ENCODE measurements around the gene CCDC15.

CCDC15 gene, protein sequence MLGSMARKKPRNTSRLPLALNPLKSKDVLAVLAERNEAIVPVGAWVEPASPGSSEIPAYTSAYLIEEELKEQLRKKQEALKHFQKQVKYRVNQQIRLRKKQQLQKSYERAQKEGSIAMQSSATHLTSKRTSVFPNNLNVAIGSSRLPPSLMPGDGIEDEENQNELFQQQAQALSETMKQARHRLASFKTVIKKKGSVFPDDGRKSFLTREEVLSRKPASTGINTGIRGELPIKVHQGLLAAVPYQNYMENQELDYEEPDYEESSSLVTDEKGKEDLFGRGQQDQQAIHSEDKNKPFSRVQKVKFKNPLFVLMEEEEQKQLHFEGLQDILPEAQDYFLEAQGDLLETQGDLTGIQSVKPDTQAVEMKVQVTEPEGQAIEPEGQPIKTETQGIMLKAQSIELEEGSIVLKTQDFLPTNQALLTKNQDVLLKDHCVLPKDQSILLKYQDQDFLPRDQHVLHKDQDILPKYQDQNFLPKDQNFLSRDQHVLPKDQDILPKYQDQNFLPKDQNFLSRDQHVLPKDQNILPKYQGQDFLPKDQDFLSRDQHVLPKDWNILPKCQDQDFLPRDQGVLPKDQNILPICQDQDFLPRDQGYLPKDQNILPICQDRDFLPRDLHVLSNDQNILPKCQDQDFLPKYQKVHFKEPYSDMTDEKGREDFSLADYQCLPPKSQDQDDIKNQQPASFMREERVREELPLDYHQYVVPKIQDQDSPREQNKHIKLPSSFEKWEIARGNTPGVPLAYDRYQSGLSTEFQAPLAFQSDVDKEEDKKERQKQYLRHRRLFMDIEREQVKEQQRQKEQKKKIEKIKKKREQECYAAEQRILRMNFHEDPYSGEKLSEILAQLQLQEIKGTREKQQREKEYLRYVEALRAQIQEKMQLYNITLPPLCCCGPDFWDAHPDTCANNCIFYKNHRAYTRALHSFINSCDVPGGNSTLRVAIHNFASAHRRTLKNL

GRCh38 chr11:124953753-124954589 is at the start of gene CCDC15:
CCDC15 (plus strand) TSS chr11:124954202; CDS start chr11:124954733, 531 bp downstream.
- Histone ChIP-seq H3K4me1 (ENCODE audit: control insufficient read depth, low read depth, low read length) (peaks cover 12% of the 10 kb centered on the region), H3K36me3 (ENCODE audit: control insufficient read depth, low read depth, low read length) (no peaks in the 10 kb centered on the region)

GRCh38 chr11:124915541-124916369 is 38.2 kb upstream of the CCDC15 start:
- H3K9me3 ChIP-seq (ENCODE audit: control insufficient read depth, low read depth, low read length) = peaks cover 4% of the 10 kb centered on the region
- no peaks in the 10 kb centered on the region for H3K4me1 ChIP-seq (ENCODE audit: control insufficient read depth, low read depth, low read length)
- no peaks in the 10 kb centered on the region for H3K36me3 ChIP-seq (ENCODE audit: control insufficient read depth, low read depth, low read length)
- peaks cover 26% of the 10 kb centered on the region for H3K27me3 ChIP-seq (ENCODE audit: control insufficient read depth, insufficient read depth, low read length)
- no peak overlapping the region for H3K27ac ChIP-seq (ENCODE audit: low read length)
- no peak overlapping the region for H3K4me3 ChIP-seq (ENCODE audit: low read length)
- H3K9ac ChIP-seq (ENCODE audit: low read length) = no peak overlapping the region

More at GRCh38 chr11:124953753-124954589, at the start of gene CCDC15:
- Histone ChIP-seq H3K4me3 (ENCODE audit: low read length) (peak within 1 kb of the TSS; percentile 71), H3K27me3 (ENCODE audit: control insufficient read depth, insufficient read depth, low read length) (peaks cover 14% of the 10 kb centered on the region), H3K9me3 (ENCODE audit: control insufficient read depth, low read depth, low read length) (no peaks in the 10 kb centered on the region), H3K27ac (ENCODE audit: low read length) (peak within 1 kb of the TSS; percentile 10), H3K9ac (ENCODE audit: low read length) (peak within 1 kb of the TSS; percentile 53)

DNA sequence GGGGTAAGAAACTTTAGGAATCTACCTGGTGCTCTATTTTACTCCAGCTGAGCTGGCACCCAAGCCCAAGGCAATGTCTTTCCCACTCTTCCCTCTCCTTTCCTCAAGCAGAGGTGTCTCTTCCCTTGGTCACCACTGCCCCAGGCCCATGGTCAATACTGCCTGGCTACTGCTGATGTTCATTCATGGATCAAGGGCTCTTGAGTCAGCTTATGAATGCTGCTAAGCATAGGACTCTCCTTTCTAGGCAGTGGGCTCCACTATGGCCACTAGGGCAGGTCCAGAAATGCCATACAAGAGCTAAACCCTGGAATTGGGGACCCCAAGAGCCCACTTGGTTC is 37.7 kb upstream of the CCDC15 start:
- no peak overlapping the region for H3K27ac ChIP-seq (ENCODE audit: low read length)
- H3K9me3 ChIP-seq (ENCODE audit: control insufficient read depth, low read depth, low read length) = peaks cover 4% of the 10 kb centered on the region
- H3K36me3 ChIP-seq (ENCODE audit: control insufficient read depth, low read depth, low read length) = no peaks in the 10 kb centered on the region
- H3K4me1 ChIP-seq (ENCODE audit: control insufficient read depth, low read depth, low read length) = no peaks in the 10 kb centered on the region
- H3K27me3 ChIP-seq (ENCODE audit: control insufficient read depth, insufficient read depth, low read length) = peaks cover 31% of the 10 kb centered on the region
- no peak overlapping the region for H3K9ac ChIP-seq (ENCODE audit: low read length)
- no peak overlapping the region for H3K4me3 ChIP-seq (ENCODE audit: low read length)

GRCh38 chr11:124917115-124917637 is 36.8 kb upstream of the CCDC15 start:
- no peak overlapping the region for H3K27ac ChIP-seq (ENCODE audit: low read length)
- no peak overlapping the region for H3K4me3 ChIP-seq (ENCODE audit: low read length)
- H3K27me3 ChIP-seq (ENCODE audit: control insufficient read depth, insufficient read depth, low read length) = peaks cover 40% of the 10 kb centered on the region
- no peak overlapping the region for H3K9ac ChIP-seq (ENCODE audit: low read length)
- H3K9me3 ChIP-seq (ENCODE audit: control insufficient read depth, low read depth, low read length) = peaks cover 4% of the 10 kb centered on the region
- H3K4me1 ChIP-seq (ENCODE audit: control insufficient read depth, low read depth, low read length) = no peaks in the 10 kb centered on the region
- H3K36me3 ChIP-seq (ENCODE audit: control insufficient read depth, low read depth, low read length) = no peaks in the 10 kb centered on the region

- Histone ChIP-seq H3K27ac (ENCODE audit: low read length) (no peak within 1 kb of the TSS), H3K9me3 (ENCODE audit: control insufficient read depth, low read depth, low read length) (no peaks in the 10 kb centered on the region), H3K36me3 (ENCODE audit: control insufficient read depth, low read depth, low read length) (no peaks in the 10 kb centered on the region), H3K9ac (ENCODE audit: low read length) (no peak within 1 kb of the TSS), H3K4me1 (ENCODE audit: control insufficient read depth, low read depth, low read length) (no peaks in the 10 kb centered on the region), H3K27me3 (ENCODE audit: control insufficient read depth, insufficient read depth, low read length) (peaks cover 58% of the 10 kb centered on the region), H3K4me3 (ENCODE audit: low read length) (no peak within 1 kb of the TSS)
These were observed 35.1 kb upstream of the CCDC15 start, which contains the start of gene HEPN1 for GRCh38 chr11:124918950-124919349. HEPN1 (plus strand) TSS chr11:124919250.

- Histone ChIP-seq H3K4me1 (ENCODE audit: control insufficient read depth, low read depth, low read length) (no peaks in the 10 kb centered on the region), H3K9me3 (ENCODE audit: control insufficient read depth, low read depth, low read length) (no peaks in the 10 kb centered on the region), H3K4me3 (ENCODE audit: low read length) (no peak overlapping the region), H3K9ac (ENCODE audit: low read length) (no peak overlapping the region), H3K27me3 (ENCODE audit: control insufficient read depth, insufficient read depth, low read length) (peaks cover 60% of the 10 kb centered on the region), H3K27ac (ENCODE audit: low read length) (no peak overlapping the region), H3K36me3 (ENCODE audit: control insufficient read depth, low read depth, low read length) (no peaks in the 10 kb centered on the region)
These were observed 34.1 kb upstream of the CCDC15 start for GRCh38 chr11:124919898-124920297.

DNA sequence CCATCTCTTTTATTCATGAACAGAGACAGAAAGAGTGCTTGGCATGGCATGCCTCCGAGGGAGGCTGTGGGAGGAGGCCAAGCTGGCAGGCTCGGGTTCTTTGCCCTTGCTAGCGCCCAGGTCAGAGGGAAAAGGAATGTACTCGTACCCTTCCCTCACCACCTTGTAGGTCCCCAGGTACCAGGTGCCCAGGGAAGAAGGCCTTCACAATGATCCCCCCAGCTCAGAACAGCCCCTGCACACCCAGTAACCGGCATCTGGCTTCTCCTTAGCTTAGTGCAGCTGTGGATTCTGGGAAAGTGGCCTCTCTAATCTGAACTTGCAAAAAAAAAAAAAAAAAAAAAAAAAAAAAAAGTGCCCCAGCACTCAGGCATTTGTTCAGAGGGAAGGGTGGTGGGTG is 33.6 kb upstream of the CCDC15 start:
- peaks cover 60% of the 10 kb centered on the region for H3K27me3 ChIP-seq (ENCODE audit: control insufficient read depth, insufficient read depth, low read length)
- H3K4me1 ChIP-seq (ENCODE audit: control insufficient read depth, low read depth, low read length) = no peaks in the 10 kb centered on the region
- no peak overlapping the region for H3K9ac ChIP-seq (ENCODE audit: low read length)
- no peaks in the 10 kb centered on the region for H3K36me3 ChIP-seq (ENCODE audit: control insufficient read depth, low read depth, low read length)
- peak overlapping the region; percentile 53 for H3K4me3 ChIP-seq (ENCODE audit: low read length)
- no peaks in the 10 kb centered on the region for H3K9me3 ChIP-seq (ENCODE audit: control insufficient read depth, low read depth, low read length)
- no peak overlapping the region for H3K27ac ChIP-seq (ENCODE audit: low read length)

DNA sequence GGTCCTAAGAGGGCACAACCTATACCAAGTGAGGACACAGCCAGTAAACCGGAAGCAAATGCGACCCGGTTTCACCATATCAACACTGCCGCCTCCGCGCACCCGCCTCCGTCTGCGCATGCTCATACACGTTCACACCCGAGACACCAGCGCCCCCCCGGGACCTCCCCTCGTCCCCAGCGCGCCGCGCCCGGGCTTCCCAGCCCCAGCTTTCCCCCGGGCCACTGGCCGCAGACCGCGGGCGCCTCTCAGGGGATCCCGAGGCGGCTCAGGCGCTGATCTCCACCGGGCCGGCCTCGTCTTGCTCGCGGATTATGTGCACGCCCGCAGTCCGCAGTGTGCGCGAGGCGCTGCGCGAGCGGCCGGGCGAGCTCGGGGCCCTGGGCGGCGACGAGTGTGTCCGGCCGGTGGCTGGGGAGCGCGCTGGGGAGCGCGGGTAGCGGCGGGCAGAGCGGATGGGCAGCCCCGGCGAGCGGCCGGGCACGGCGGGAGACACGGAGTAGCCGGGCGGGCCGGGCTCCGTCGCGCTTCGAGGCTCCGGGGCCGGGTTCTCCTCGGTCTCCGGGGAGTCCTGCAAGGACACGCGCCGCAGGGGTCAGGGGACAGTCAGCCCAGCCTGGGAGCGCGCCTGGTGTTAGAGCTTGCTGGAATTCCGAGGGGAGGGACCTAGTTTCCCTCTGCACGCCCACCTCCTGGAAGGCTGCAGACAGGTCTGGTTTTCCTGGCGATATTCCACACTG is 33.0 kb upstream of the CCDC15 start:
- peak overlapping the region; percentile 53 for H3K4me3 ChIP-seq (ENCODE audit: low read length)
- no peaks in the 10 kb centered on the region for H3K36me3 ChIP-seq (ENCODE audit: control insufficient read depth, low read depth, low read length)
- no peak overlapping the region for H3K9ac ChIP-seq (ENCODE audit: low read length)
- H3K27me3 ChIP-seq (ENCODE audit: control insufficient read depth, insufficient read depth, low read length) = peaks cover 60% of the 10 kb centered on the region
- H3K4me1 ChIP-seq (ENCODE audit: control insufficient read depth, low read depth, low read length) = no peaks in the 10 kb centered on the region
- H3K27ac ChIP-seq (ENCODE audit: low read length) = no peak overlapping the region
- no peaks in the 10 kb centered on the region for H3K9me3 ChIP-seq (ENCODE audit: control insufficient read depth, low read depth, low read length)

GRCh38 chr11:124922831-124923230 is 31.2 kb upstream of the CCDC15 start:
- Histone ChIP-seq H3K9me3 (ENCODE audit: control insufficient read depth, low read depth, low read length) (no peaks in the 10 kb centered on the region), H3K4me1 (ENCODE audit: control insufficient read depth, low read depth, low read length) (no peaks in the 10 kb centered on the region), H3K9ac (ENCODE audit: low read length) (no peak overlapping the region), H3K27me3 (ENCODE audit: control insufficient read depth, insufficient read depth, low read length) (peaks cover 60% of the 10 kb centered on the region), H3K4me3 (ENCODE audit: low read length) (no peak overlapping the region), H3K27ac (ENCODE audit: low read length) (no peak overlapping the region), H3K36me3 (ENCODE audit: control insufficient read depth, low read depth, low read length) (no peaks in the 10 kb centered on the region)

GRCh38 chr11:124923296-124923695 is 30.7 kb upstream of the CCDC15 start:
- H3K4me3 ChIP-seq (ENCODE audit: low read length) = no peak overlapping the region
- H3K27ac ChIP-seq (ENCODE audit: low read length) = no peak overlapping the region
- no peaks in the 10 kb centered on the region for H3K4me1 ChIP-seq (ENCODE audit: control insufficient read depth, low read depth, low read length)
- peaks cover 59% of the 10 kb centered on the region for H3K27me3 ChIP-seq (ENCODE audit: control insufficient read depth, insufficient read depth, low read length)
- H3K9ac ChIP-seq (ENCODE audit: low read length) = no peak overlapping the region
- H3K36me3 ChIP-seq (ENCODE audit: control insufficient read depth, low read depth, low read length) = no peaks in the 10 kb centered on the region
- H3K9me3 ChIP-seq (ENCODE audit: control insufficient read depth, low read depth, low read length) = no peaks in the 10 kb centered on the region

Measured in iPS-18a (cell line).